Measurements from ENCODE around the gene PITPNC1.

DNA sequence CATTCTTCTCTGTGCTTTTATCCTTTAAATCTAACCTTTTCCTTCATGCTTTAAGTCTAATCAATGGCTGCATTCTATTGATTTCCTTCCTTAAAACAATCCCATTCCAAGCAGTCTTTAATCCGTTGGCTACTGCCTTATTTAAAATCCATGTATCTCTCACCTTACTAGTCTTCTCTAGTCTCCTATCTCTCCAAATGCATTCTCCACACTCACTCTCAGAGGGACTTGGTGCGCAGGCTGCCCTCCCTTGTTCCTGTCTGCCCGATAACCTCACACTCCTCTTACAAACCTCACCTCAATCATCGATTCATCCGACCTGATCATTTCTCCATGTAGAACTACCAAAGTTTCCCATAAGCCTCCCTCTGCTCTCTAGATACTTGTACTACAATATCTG, 33.8 kb upstream of the PITPNC1 start:
- TF ChIP-seq, protein P1, sequence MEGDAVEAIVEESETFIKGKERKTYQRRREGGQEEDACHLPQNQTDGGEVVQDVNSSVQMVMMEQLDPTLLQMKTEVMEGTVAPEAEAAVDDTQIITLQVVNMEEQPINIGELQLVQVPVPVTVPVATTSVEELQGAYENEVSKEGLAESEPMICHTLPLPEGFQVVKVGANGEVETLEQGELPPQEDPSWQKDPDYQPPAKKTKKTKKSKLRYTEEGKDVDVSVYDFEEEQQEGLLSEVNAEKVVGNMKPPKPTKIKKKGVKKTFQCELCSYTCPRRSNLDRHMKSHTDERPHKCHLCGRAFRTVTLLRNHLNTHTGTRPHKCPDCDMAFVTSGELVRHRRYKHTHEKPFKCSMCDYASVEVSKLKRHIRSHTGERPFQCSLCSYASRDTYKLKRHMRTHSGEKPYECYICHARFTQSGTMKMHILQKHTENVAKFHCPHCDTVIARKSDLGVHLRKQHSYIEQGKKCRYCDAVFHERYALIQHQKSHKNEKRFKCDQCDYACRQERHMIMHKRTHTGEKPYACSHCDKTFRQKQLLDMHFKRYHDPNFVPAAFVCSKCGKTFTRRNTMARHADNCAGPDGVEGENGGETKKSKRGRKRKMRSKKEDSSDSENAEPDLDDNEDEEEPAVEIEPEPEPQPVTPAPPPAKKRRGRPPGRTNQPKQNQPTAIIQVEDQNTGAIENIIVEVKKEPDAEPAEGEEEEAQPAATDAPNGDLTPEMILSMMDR (IDR thresholded peaks at IDR 0.05): no peak
- TF ChIP-seq, protein P2, sequence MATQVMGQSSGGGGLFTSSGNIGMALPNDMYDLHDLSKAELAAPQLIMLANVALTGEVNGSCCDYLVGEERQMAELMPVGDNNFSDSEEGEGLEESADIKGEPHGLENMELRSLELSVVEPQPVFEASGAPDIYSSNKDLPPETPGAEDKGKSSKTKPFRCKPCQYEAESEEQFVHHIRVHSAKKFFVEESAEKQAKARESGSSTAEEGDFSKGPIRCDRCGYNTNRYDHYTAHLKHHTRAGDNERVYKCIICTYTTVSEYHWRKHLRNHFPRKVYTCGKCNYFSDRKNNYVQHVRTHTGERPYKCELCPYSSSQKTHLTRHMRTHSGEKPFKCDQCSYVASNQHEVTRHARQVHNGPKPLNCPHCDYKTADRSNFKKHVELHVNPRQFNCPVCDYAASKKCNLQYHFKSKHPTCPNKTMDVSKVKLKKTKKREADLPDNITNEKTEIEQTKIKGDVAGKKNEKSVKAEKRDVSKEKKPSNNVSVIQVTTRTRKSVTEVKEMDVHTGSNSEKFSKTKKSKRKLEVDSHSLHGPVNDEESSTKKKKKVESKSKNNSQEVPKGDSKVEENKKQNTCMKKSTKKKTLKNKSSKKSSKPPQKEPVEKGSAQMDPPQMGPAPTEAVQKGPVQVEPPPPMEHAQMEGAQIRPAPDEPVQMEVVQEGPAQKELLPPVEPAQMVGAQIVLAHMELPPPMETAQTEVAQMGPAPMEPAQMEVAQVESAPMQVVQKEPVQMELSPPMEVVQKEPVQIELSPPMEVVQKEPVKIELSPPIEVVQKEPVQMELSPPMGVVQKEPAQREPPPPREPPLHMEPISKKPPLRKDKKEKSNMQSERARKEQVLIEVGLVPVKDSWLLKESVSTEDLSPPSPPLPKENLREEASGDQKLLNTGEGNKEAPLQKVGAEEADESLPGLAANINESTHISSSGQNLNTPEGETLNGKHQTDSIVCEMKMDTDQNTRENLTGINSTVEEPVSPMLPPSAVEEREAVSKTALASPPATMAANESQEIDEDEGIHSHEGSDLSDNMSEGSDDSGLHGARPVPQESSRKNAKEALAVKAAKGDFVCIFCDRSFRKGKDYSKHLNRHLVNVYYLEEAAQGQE (IDR thresholded peaks at IDR 0.05; ENCODE audit: insufficient read depth in 1 of 2, low read depth in 2 of 2, low read length in 1 of 2): no peak

All from Panc1 (cell line).